CD4-positive, alpha-beta T cell (primary cell): ENCODE data around the gene NCOA4. TPM values are rescaled to one million over a fixed set of nuclear protein-coding genes. Genes with fewer than 3 reads are reported as not detected.
"Not testable (repeated sequence)": the region's sequence is repeated elsewhere in the genome, so short reads cannot be mapped to it uniquely, and the experiment has no call there.

ENCODE experiments used
- ATAC-seq: fragments of 200-7000 bp; cut with Tn5 transposase; one replicate; pipeline ENCODE4 v1.10.0; 2022; ENCODE audit warnings: mild to moderate bottlenecking; ENCODE audit not compliant: poor library complexity
- CTCF ChIA-PET: fragments of 350-600 bp; sonication (Branson Sonifier 250); formaldehyde crosslinking; loops from one replicate; lab custom pipeline; 2021; ENCODE audit warnings: antibody characterized with exemption, inconsistent platforms; lab: Charles Lee
- POLR2A ChIA-PET: fragments of 350-600 bp; sonication (Branson Sonifier 250); formaldehyde crosslinking; loops from one replicate; lab custom pipeline; 2021; ENCODE audit warnings: antibody characterized with exemption, inconsistent platforms; lab: Charles Lee
- DNase-seq, 14 experiments: peaks; one replicate each; pipeline ENCODE4 v3.0.0-alpha.2; 2013 to 2020; ENCODE audit warnings: mixed read lengths in 2 of 14
- H3K27ac ChIP-seq, 2 donors: one replicate each; pipeline versions ENCODE4 v1.5.1 to v1.7.0; 2013; ENCODE audit warnings: low read length in 2 of 2, low read depth in 1 of 2, mild to moderate bottlenecking in 1 of 2
- H3K27me3 ChIP-seq, 2 experiments: 1 replicate in 1 of 2; 2 replicates in 1 of 2; pipeline versions ENCODE4 v1.6.1 to v1.7.0; 2013; ENCODE audit warnings: low read length in 2 of 2, control low read depth in 1 of 2, mild to moderate bottlenecking in 1 of 2, moderate library complexity in 1 of 2; ENCODE audit not compliant: insufficient read depth in 2 of 2, control insufficient read depth in 1 of 2
- H3K36me3 ChIP-seq: one replicate; pipeline ENCODE4 v1.6.1; 2013; ENCODE audit warnings: low read length, control low read depth; ENCODE audit not compliant: insufficient read depth
- H3K4me1 ChIP-seq: one replicate; pipeline ENCODE4 v1.6.1; 2013; ENCODE audit warnings: low read length, control low read depth; ENCODE audit not compliant: insufficient read depth
- H3K4me3 ChIP-seq: one replicate; pipeline ENCODE4 v1.5.1; 2013; ENCODE audit warnings: mild to moderate bottlenecking, low read length, moderate library complexity
- H3K9me3 ChIP-seq, 2 experiments: 1 replicate in 1 of 2; 2 replicates in 1 of 2; pipeline versions ENCODE4 v1.6.1 to v1.7.0; 2013; ENCODE audit warnings: low read length in 2 of 2, mild to moderate bottlenecking in 2 of 2, control low read depth in 1 of 2, moderate library complexity in 1 of 2; ENCODE audit not compliant: control insufficient read depth in 1 of 2, insufficient read depth in 1 of 2
- H3K27ac Mint-ChIP-seq: one replicate; pipeline ENCODE4 v1.8.0; 2020; ENCODE audit warnings: mixed read lengths
- H3K27me3 Mint-ChIP-seq: one replicate; pipeline ENCODE4 v1.8.0; 2021; ENCODE audit warnings: mixed read lengths
- H3K36me3 Mint-ChIP-seq: one replicate; pipeline ENCODE4 v1.8.0; 2021; ENCODE audit warnings: low read depth, mixed read lengths
- H3K4me1 Mint-ChIP-seq: one replicate; pipeline ENCODE4 v1.8.0; 2021; ENCODE audit warnings: low read depth, mixed read lengths
- H3K4me3 Mint-ChIP-seq: one replicate; pipeline ENCODE4 v1.8.0; 2020; ENCODE audit warnings: mild to moderate bottlenecking, mixed read lengths
- H3K9me3 Mint-ChIP-seq: one replicate; pipeline ENCODE4 v1.8.0; 2020; ENCODE audit warnings: mixed read lengths
- CTCF ChIP-seq: fragments of 200-600 bp; IDR thresholded peaks from one replicate; pipeline ENCODE4 v1.8.0; 2022; ENCODE audit warnings: antibody characterized with exemption, mild to moderate bottlenecking
- intact Hi-C, 2 experiments: fragments of 100-400 bp; cut with DNase I in 1 of 2; cut with micrococcal nuclease in 1 of 2; formaldehyde crosslinking; loops; one replicate each; pipeline versions ENCODE4 v1.15.1 to v1.9.0; 2023 to 2025; cut with DNase I, micrococcal nuclease
- total RNA-seq, 174 experiments: library from RNA in 2 of 174; stranded (reverse) in 2 of 174; gene quantifications; one replicate each; pipeline ENCODE4 v1.2.3 and lab custom pipeline; 2021 to 2026

Gene NCOA4
- total RNA-seq, 2 experiments from 2014 or later, result 41.0 to 42.9 TPM

GRCh38 chr10:46000538-46000937 lies 29.9 kb downstream of the NCOA4 start:
- ATAC-seq (no peak), DNase-seq (no peak)
- Histone ChIP-seq H3K27ac (no peak overlapping the region), H3K4me1 (no peaks in the 10 kb centered on the region), H3K36me3 (peaks cover 72% of the 10 kb centered on the region), H3K4me3 (no peak overlapping the region), H3K27me3 (no peaks in the 10 kb centered on the region), H3K9me3 (no peaks in the 10 kb centered on the region)
- POLR2A ChIA-PET, result no interaction called here
- peaks cover 2% of the 10 kb centered on the region for H3K9me3 Mint-ChIP-seq
- intact Hi-C loops, result no loop called here
- no peak overlapping the region for H3K4me3 Mint-ChIP-seq
- CTCF ChIA-PET, result no interaction called here
- no peaks in the 10 kb centered on the region for H3K4me1 Mint-ChIP-seq
- TF ChIP-seq CTCF, result no peak
- H3K36me3 Mint-ChIP-seq, result peaks cover 79% of the 10 kb centered on the region
- no peaks in the 10 kb centered on the region for H3K27me3 Mint-ChIP-seq
- no peak overlapping the region for H3K27ac Mint-ChIP-seq

GRCh38 chr10:45999955-46000354 lies 30.5 kb downstream of the NCOA4 start:
- H3K36me3 ChIP-seq, result peaks cover 66% of the 10 kb centered on the region
- intact Hi-C loops, result not testable (repeated sequence)

GRCh38 chr10:45997994-45998763 lies 32.2 kb downstream of the NCOA4 start:
- Histone ChIP-seq H3K36me3 (peaks cover 53% of the 10 kb centered on the region), H3K27me3 (no peaks in the 10 kb centered on the region), H3K4me3 (no peak overlapping the region), H3K27ac (no peak overlapping the region), H3K4me1 (no peaks in the 10 kb centered on the region), H3K9me3 (no peaks in the 10 kb centered on the region)
- no peak for ATAC-seq
- no peak for DNase-seq
- H3K36me3 Mint-ChIP-seq, result peaks cover 70% of the 10 kb centered on the region
- TF ChIP-seq CTCF, result no peak
- intact Hi-C loops, result no loop called here
- peak overlapping the region; percentile 55 for H3K27ac Mint-ChIP-seq
- H3K9me3 Mint-ChIP-seq, result peaks cover 2% of the 10 kb centered on the region
- H3K27me3 Mint-ChIP-seq, result no peaks in the 10 kb centered on the region
- POLR2A ChIA-PET, result no interaction called here
- no peaks in the 10 kb centered on the region for H3K4me1 Mint-ChIP-seq
- H3K4me3 Mint-ChIP-seq, result no peak overlapping the region
- CTCF ChIA-PET, result no interaction called here

More at GRCh38 chr10:45999955-46000354, 30.5 kb downstream of the NCOA4 start:
- H3K9me3 Mint-ChIP-seq, H3K27ac Mint-ChIP-seq, CTCF ChIA-PET, ATAC-seq, H3K27ac ChIP-seq, POLR2A ChIA-PET, H3K4me3 Mint-ChIP-seq, H3K4me1 ChIP-seq, H3K9me3 ChIP-seq, DNase-seq, H3K4me3 ChIP-seq, H3K4me1 Mint-ChIP-seq, H3K27me3 ChIP-seq, H3K27me3 Mint-ChIP-seq: not testable (repeated sequence)
- peaks cover 74% of the 10 kb centered on the region for H3K36me3 Mint-ChIP-seq

- H3K27me3 Mint-ChIP-seq, result no peaks in the 10 kb centered on the region
- H3K4me3 ChIP-seq, result no peak overlapping the region
- peaks cover 48% of the 10 kb centered on the region for H3K36me3 ChIP-seq
- no peak for TF ChIP-seq CTCF
- H3K36me3 Mint-ChIP-seq, result peaks cover 72% of the 10 kb centered on the region
- intact Hi-C loops, result no loop called here
- H3K4me1 ChIP-seq, result no peaks in the 10 kb centered on the region
- no peak overlapping the region for H3K4me3 Mint-ChIP-seq
- H3K9me3 Mint-ChIP-seq, result peaks cover 2% of the 10 kb centered on the region
- no peak for DNase-seq
- no peaks in the 10 kb centered on the region for H3K9me3 ChIP-seq
- no peak overlapping the region for H3K27ac Mint-ChIP-seq
- H3K27me3 ChIP-seq, result no peaks in the 10 kb centered on the region
- H3K4me1 Mint-ChIP-seq, result no peaks in the 10 kb centered on the region
- CTCF ChIA-PET, result no interaction called here
- POLR2A ChIA-PET, result no interaction called here
- ATAC-seq, result no peak
- no peak overlapping the region for H3K27ac ChIP-seq
These were observed 32.9 kb downstream of the NCOA4 start for GRCh38 chr10:45997557-45997956.

- H3K4me3 ChIP-seq, ATAC-seq, DNase-seq, H3K9me3 Mint-ChIP-seq, H3K9me3 ChIP-seq, H3K27me3 ChIP-seq, H3K27me3 Mint-ChIP-seq, POLR2A ChIA-PET, CTCF ChIA-PET, H3K4me3 Mint-ChIP-seq, H3K4me1 ChIP-seq, H3K27ac ChIP-seq, H3K27ac Mint-ChIP-seq, H3K4me1 Mint-ChIP-seq: not testable (repeated sequence)
- intact Hi-C loops, result loop anchor here in 1 of 2 experiments (5.0 kb wide), 1 partner anchor 42 kb away; no protein-coding TSS in a partner anchor
- peaks cover 15% of the 10 kb centered on the region for H3K36me3 ChIP-seq
- peaks cover 53% of the 10 kb centered on the region for H3K36me3 Mint-ChIP-seq
These were observed 44.8 kb downstream of the NCOA4 start for GRCh38 chr10:45985590-45985989.
